HL-60/S4 (cell line): ENCODE measurements around the gene LSMEM2.

ENCODE experiments used
- in situ Hi-C: fragments of 300-500 bp; cut with MboI; formaldehyde crosslinking; loops from 2 replicates; pipeline ENCODE4 v1.14.3; 2022; ENCODE audit warnings: low sequenced_read_pairs

LSMEM2 gene

DNA sequence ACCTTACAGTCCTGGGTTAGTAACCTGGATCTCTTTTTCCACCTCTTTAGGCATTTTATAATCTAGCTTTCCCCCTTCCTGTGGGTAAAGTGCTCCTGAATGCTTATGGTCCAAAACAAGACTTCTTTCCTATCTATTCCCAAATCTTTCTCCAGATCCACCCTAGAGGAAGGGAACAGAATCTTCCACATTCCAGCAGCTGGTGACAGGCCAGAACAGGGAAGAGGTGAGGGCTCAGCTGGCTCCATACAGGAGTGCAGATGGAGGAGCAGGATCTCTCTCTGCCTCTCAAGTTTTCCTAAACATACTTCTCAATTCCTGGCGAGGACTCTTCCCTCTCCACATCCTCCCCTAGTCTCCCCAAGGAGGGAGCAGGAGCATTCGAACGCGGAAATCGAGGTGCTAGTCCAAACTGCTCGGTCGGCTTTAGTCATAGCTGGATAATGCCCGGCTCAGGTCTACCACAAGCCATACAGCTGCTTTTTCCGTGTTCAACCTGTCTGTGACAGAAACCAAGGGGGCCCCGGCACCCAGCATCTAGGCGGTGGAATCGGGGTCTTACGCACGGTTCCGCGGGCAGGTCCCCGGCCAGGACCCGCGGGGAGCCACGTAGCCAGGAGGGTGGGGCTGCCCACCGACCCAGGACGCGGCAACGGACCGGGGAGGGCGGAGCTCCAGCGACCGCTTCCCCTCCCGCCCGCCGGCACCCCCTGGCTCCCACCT is 57.7 kb downstream of the LSMEM2 start:
- in situ Hi-C loops = no loop called here

DNA sequence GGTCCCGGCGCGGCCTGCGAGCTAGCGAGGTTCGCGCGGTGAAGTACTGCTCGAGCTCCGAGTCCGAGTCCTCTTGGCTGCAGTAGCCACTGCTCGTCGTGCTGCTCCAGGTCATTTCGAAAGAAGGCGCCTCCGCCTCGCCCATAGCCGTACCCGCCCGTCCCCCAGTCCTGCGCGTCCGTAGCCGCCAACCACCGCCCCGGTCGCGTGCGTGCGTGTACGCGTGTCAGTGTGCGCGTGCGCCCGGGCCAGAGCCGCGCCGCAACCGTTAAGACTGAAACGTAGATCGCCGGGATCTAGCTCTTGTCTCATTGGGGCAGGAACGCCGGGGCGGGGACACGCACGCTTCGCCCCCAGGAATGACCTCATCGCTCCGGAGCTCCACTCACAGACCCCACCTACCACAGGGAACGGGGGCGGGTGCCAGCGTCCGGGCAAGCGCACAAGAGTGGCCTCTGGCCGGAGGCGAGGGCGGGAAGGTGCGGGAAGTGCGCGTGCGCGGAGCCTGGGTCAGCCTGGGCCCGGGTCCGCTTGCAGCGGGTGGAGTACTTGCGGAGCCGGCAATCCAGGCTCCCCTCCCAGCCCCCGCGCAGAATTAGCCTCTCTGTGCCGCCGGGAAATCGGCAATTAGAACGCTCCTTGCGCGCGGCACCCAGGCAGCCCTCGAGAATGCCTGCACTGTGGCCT is 58.4 kb downstream of the LSMEM2 start:
- in situ Hi-C loops = no loop called here
